HG03442 (cell line): ENCODE measurements around the gene CXCR2.

Source experiments
- ATAC-seq: cut with Tn5 transposase; IDR thresholded peaks from one replicate; pipeline ENCODE4 v1.9.1; 2021; ENCODE audit warnings: mild to moderate bottlenecking, moderate library complexity; ENCODE audit not compliant: unreplicated experiment

The CXCR2 gene

GRCh38 chr2:218180467-218181114, 54.8 kb downstream of the CXCR2 start:
- ATAC-seq: no peak

- ATAC-seq: no peak
Observed at GRCh38 chr2:218184331-218184730, 58.5 kb downstream of the CXCR2 start.

DNA sequence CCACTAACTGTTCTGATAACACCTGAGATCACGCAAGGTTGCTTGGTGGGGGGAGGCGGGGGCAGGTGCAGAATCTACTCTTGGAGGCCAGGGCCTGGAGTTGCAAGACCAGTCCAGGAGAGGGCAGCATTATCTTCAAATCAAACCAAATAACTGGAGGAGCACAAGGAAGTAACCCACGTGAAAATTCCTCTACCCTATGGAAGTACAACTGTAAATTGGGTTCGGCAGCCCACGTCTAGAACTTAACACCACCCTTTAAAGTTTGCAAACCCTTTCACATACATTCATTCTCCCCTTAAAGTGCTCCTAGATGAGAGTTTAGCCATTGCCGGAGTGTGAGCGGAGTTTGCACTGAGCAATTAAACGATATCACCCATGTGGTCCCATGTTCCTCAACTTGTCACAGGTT, 60.5 kb downstream of the CXCR2 start:
- ATAC-seq: no peak
